Stimulated activated CD4-positive, alpha-beta T cell treated with anti-CD3 and anti-CD28 coated beads, Interleukin-12 subunit alpha, Interleukin-12 subunit beta, amount 100 ng/mL, for 24 hours (primary cell): Measurements from ENCODE around the gene KDM2B.
"Not testable (repeated sequence)": the region's sequence is repeated elsewhere in the genome, so short reads cannot be mapped to it uniquely, and the experiment has no call there.

Experiments used
- DNase-seq, 2 experiments: peaks; one replicate each; pipeline ENCODE4 v3.0.0-alpha.2; 2020; ENCODE audit warnings: low read depth in 2 of 2

The KDM2B gene

GRCh38 chr12:121503395-121503794, 77.4 kb downstream of the KDM2B start:
- no peak for DNase-seq

DNA sequence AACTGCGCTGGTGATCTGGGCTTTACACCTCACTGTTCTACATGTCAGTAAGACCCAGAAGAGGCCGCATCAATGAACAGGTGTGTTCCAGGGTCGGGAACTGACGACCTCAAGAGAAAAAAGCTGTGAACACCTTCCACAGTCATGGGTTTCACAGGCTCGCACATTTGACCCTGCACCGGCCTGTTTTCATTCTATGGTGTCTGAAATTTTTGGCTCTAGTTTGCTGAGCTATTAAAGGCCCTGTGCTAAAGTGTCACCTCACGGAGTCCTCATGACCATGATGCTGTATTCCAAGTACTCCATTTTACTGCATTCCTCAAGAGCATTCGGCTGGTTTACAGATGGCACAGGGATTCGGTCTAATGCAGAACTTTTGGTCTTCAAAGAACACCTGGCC, 78.9 kb downstream of the KDM2B start:
- no peak for DNase-seq

GRCh38 chr12:121499929-121500793, 80.7 kb downstream of the KDM2B start:
- DNase-seq, result peak; percentile 49 to 58

- DNase-seq, result no peak
Observed at GRCh38 chr12:121495746-121496145, 85.1 kb downstream of the KDM2B start.

- DNase-seq, result peak; percentile 17 to 52
Observed at GRCh38 chr12:121494093-121494787, 86.6 kb downstream of the KDM2B start.

DNA sequence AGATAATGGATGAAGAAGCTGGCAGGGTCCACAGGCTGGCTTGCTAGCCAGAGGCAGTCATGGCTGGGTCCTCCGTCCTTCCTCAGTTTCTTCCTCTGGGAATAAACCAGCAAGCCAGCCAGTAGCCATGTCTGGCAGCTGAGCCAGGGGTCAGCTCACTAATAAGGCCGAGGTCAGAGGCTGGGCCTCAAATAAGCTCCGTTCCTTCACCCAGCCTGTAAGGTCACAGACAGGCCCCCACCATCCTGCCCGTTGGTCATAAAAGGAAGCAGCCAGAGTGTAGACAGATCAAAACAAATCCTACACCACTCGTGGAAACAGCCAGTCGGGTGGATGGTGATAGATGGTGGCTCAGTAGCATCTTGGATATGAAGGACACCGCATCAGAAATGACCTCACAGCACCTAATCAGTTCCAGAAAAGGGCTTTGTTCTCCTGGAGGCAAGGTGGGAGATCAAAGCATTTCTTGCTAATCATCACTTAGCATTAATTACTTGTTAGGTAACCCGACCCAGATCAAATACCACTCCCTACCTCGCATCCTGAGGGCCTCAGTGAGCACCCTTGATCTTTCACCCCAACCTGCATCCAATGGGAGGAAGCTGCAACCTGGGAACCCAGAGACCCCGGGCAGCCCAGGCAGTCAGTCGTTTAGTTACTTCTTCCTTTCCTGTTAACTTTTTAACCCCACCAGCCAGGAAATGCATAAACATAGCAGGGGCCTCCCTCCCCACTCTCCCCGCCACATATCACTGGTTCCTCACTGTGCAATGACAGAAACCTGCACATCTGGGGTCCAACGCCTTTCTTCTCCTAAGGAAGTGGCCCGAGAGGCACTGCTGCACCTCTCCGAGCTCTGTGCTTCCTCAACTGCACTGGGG, 90.2 kb downstream of the KDM2B start:
- no peak for DNase-seq

DNA sequence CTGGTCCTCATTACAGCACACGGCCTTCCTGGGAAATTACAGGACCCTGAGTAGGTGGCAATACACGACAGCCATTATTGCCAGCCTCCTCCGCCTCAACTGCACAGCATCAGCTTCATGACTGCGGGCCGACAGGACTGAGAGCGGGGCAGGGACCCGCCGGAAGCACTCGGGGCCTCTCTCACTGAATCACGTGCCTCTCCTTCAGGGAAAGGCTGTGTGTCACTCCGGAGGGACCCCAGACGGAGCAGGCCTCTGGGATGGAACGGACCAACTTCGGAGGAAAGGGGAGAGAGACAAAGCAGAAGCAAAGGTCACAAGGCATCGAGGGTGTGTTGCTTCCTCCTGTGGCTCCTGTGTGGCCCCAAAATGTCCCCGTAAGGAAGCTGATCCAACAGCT, 90.9 kb downstream of the KDM2B start:
- no peak for DNase-seq

DNA sequence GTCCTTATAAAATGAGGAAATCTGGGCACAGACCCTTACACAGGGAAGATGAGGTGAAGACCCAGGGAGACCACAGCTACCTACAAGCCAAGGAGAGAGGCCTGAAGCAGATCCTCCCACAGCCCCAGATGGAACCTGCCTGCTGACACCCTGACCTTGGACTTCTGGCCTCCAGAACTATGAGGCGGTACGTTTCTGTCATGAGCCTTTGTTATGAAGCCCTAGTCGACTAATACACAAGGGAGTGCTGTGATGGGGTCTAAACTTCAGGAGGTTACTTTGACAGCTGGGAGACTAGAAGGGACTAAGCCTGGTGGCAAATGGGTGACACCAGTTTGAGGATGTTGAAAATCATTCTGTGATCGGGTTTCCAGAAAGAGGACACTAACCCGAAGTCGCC, 95.9 kb downstream of the KDM2B start:
- DNase-seq, result no peak

DNA sequence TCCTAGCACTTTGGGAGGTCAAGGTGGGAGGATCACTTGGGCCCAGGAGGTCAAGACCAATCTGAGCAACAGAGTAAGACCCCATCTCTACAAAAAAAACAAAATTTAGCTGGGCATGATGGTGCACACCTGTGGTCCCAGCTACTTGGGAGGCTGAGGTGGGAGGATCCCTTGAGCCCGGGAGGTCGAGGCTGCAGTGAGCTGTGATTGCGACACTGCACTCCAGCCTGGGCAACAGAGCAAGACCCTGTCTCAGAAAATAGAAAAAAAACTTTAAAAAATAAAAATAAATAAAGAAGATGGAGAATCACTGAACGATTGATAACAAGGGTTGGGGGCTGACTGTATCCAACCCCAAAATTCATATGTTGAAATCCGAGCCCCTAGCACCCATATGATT, 96.3 kb downstream of the KDM2B start:
- DNase-seq, result not testable (repeated sequence)

DNA sequence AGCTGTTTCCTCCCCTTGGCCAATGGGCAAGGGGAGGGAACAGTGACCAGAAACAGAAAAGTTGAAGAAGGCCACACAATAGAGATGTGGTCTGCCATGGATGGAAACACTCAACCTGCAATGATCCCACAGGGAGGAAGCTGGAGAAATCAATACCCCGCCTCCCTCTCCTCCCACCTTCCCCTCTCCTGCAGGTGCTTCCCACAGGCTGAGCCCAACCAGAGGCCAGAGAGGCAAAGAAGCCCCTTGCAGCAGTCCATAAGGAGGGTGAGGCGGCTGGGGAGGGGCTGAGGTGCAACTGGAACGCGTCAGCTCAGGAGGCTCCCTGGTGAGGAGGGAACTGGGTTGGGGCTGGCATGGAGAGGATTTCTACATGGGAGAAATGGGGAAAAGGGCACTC, 96.9 kb downstream of the KDM2B start:
- no peak for DNase-seq

GRCh38 chr12:121476477-121476876, 104.3 kb downstream of the KDM2B start:
- no peak for DNase-seq

- no peak for DNase-seq
Observed at GRCh38 chr12:121475279-121475678, 105.5 kb downstream of the KDM2B start.

- no peak for DNase-seq
Observed at GRCh38 chr12:121472150-121472905, 108.5 kb downstream of the KDM2B start.

GRCh38 chr12:121470751-121471150, 110.1 kb downstream of the KDM2B start:
- DNase-seq, result no peak

- no peak for DNase-seq
Observed at GRCh38 chr12:121468499-121468801, 112.4 kb downstream of the KDM2B start.

- no peak for DNase-seq
Observed at GRCh38 chr12:121467638-121468498, 113.0 kb downstream of the KDM2B start.

- peak; percentile 75 to 88 for DNase-seq
Observed at GRCh38 chr12:121466794-121467637, 113.8 kb downstream of the KDM2B start.

DNA sequence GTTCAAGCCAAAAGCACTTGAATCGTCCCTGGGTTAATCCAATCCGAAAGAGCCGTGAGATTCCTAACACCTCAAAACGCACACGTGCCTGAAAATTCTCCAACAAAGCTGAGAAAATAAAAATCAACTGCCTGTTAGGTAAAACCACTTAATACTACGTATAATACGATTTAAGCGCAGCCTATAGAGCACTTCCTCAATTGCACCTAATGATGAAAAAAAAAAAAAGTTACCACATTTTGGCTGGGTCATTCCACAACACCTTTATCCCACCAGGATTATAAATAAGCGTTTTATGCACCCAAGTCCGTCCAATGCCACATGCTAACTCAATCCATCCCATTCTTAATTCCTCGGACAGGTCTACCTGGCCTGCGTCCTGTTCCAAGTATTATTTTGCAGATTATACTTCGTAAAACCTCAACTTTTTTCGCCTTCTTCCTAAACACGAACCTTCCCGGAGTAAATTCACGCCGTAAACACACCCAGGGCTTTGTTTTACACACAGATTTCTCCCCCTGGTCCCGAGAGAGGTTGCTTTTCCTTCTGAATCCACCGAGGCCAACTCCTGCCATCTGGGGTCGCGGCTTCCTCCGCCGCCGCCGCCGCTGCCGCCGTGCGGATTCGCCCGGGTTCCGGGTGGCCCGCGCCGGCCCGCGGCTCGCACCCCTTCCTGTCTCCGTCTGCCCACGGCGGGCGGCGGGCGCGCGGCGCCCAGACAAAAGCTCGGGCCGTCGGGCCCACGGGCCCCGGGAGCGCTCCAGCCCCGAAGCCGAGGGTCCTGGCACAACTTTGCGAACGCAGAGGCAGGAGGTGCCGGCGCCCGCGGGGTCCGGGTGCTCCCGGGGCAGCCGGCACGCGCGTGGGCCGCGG, 114.7 kb downstream of the KDM2B start:
- peak; percentile 21 to 25 for DNase-seq

DNA sequence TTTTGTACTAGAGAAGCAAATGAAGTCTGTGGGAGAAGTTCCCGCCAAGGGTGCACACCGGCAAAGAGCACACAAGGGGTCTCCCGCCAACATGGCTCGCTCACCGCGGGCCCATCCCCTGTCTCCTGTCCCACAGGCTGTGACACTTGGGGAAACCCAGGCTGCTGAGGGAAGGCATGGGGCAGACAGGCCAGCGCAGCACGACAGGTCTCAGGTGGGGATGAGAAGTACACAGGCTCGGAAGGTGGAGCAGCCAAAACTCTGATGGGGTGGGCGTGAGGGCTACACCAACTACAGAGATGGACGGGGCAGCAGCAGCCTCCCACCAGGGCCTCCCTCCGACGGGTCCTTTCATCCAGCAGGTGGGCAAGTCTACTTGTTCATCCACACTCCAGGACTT, 116.5 kb downstream of the KDM2B start:
- no peak for DNase-seq
